ENCODE results near the gene SP140. TPM values are rescaled to one million over a fixed set of nuclear protein-coding genes. Genes with fewer than 3 reads are reported as not detected.

Gene SP140
- polyA plus RNA-seq, 2 of the 4 experiments (the other 2 are of a cell fraction), result 0.10 TPM; not detected in 1

DNA sequence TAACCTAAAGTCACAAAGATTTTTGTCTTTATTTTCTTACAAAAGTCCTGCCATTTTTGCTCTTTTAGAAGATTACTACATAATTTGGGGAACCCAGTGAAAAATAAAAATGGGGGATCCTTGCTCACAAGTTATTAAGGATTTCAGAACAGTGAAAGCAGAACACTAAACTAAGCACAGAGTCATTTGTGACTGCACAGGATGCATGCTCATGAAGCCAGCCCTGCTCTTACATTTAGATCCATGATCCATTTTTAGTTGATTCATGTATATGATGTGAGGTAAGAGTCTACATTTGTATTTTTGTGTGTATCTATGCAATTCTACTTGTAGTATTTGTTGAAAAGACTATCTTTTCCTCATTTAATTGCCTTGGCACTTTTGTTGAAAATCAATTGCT is 123.3 kb downstream of the SP140 start (continued):
- no peak for TF ChIP-seq JUNB (IDR thresholded peaks at IDR 0.05)

DNA sequence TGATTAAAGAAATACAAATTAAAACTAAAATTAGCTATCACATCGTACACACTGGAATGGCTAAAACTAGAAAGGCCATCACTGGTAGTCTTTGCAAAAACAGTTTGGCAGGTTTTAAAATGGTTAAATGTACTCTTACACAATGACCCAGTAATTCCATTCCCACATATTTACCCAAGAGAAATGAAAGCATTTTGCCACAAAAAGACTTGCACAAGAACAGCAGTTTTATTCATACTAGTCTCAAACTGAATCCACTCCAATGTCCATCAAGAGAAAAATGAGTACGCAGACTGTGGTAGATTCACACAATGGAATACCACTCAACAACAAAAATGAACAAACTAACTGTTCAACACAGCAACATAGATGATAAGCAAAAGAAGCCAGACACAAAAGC is 130.5 kb downstream of the SP140 start:
- 45% methylated on average over 2 of the region's 2 CpGs for WGBS (ENCODE audit: missing lambda C conversion rate)
- no peak for DNase-seq (ENCODE audit: low read depth in 1 of 2, low spot score in 1 of 2)
- H3K4me2 ChIP-seq, result no peak overlapping the region
- ChIA-PET CTCF (no interaction called here), POLR2A (no interaction called here)
- no peak overlapping the region for H3K4me3 ChIP-seq
- H3K27ac ChIP-seq, result no peak overlapping the region
- TF ChIP-seq CBX2 (IDR thresholded peaks at IDR 0.05; ENCODE audit: borderline replicate concordance, low read depth) (no peak), JUN (IDR thresholded peaks at IDR 0.05) (no peak), SREBF2 (IDR thresholded peaks at IDR 0.05) (no peak), CBX8 (IDR thresholded peaks at IDR 0.05) (no peak), RARB (CRISPR knock-in tag; IDR thresholded peaks at IDR 0.05) (no peak), NR3C1 (IDR thresholded peaks at IDR 0.05) (no peak), MAZ (IDR thresholded peaks at IDR 0.05; ENCODE audit: borderline replicate concordance, low read depth, low read length) (no peak)
- TF ChIP-seq, protein P1, sequence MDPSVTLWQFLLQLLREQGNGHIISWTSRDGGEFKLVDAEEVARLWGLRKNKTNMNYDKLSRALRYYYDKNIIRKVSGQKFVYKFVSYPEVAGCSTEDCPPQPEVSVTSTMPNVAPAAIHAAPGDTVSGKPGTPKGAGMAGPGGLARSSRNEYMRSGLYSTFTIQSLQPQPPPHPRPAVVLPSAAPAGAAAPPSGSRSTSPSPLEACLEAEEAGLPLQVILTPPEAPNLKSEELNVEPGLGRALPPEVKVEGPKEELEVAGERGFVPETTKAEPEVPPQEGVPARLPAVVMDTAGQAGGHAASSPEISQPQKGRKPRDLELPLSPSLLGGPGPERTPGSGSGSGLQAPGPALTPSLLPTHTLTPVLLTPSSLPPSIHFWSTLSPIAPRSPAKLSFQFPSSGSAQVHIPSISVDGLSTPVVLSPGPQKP (IDR thresholded peaks at IDR 0.05; ENCODE audit: low read depth, low read length), result no peak
- H3K9me3 ChIP-seq, result 0 out of 3 replicates have a peak, but pooled peaks cover 7% of the 10 kb centered on the region
- no peak for ATAC-seq
- H3K4me1 ChIP-seq, result no peaks in the 10 kb centered on the region
- FAIRE-seq, result no peak

DNA sequence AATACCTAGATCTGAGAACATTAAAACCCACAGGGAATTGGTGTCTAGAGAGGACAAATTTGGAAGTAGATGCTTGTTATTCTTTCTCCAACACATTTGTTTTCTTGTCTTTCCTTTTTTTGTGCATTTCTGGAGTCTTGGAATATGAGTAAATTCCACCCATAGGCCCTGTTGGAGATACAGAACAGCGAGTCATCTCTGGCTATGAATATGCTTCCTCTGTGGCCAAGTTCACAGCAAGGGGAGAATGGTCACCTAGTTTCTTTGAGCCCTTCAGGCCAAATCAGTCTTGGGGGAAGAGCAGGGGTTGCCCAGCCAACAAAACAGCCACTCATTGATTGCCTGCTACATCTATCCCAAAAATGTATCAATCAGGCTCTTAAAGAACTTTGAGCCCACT is 132.8 kb downstream of the SP140 start:
- H3K9me3 ChIP-seq, result 0 out of 3 replicates have a peak, but pooled peaks cover 7% of the 10 kb centered on the region
- DNase-seq (ENCODE audit: low read depth in 1 of 2, low spot score in 1 of 2), result no peak
- TF ChIP-seq, protein P2, sequence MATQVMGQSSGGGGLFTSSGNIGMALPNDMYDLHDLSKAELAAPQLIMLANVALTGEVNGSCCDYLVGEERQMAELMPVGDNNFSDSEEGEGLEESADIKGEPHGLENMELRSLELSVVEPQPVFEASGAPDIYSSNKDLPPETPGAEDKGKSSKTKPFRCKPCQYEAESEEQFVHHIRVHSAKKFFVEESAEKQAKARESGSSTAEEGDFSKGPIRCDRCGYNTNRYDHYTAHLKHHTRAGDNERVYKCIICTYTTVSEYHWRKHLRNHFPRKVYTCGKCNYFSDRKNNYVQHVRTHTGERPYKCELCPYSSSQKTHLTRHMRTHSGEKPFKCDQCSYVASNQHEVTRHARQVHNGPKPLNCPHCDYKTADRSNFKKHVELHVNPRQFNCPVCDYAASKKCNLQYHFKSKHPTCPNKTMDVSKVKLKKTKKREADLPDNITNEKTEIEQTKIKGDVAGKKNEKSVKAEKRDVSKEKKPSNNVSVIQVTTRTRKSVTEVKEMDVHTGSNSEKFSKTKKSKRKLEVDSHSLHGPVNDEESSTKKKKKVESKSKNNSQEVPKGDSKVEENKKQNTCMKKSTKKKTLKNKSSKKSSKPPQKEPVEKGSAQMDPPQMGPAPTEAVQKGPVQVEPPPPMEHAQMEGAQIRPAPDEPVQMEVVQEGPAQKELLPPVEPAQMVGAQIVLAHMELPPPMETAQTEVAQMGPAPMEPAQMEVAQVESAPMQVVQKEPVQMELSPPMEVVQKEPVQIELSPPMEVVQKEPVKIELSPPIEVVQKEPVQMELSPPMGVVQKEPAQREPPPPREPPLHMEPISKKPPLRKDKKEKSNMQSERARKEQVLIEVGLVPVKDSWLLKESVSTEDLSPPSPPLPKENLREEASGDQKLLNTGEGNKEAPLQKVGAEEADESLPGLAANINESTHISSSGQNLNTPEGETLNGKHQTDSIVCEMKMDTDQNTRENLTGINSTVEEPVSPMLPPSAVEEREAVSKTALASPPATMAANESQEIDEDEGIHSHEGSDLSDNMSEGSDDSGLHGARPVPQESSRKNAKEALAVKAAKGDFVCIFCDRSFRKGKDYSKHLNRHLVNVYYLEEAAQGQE (IDR thresholded peaks at IDR 0.05), result no peak
- TF ChIP-seq, protein P3, sequence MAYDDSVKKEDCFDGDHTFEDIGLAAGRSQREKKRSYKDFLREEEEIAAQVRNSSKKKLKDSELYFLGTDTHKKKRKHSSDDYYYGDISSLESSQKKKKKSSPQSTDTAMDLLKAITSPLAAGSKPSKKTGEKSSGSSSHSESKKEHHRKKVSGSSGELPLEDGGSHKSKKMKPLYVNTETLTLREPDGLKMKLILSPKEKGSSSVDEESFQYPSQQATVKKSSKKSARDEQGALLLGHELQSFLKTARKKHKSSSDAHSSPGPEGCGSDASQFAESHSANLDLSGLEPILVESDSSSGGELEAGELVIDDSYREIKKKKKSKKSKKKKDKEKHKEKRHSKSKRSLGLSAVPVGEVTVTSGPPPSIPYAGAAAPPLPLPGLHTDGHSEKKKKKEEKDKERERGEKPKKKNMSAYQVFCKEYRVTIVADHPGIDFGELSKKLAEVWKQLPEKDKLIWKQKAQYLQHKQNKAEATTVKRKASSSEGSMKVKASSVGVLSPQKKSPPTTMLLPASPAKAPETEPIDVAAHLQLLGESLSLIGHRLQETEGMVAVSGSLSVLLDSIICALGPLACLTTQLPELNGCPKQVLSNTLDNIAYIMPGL (CRISPR knock-in tag; IDR thresholded peaks at IDR 0.05; ENCODE audit: borderline replicate concordance), result no peak
- TF ChIP-seq GATA3 (IDR thresholded peaks at IDR 0.05; ENCODE audit: borderline replicate concordance), result no peak
- TF ChIP-seq CEBPB (IDR thresholded peaks at IDR 0.05), result no peak
- ChIA-PET CTCF (no interaction called here), POLR2A (no interaction called here)
- FAIRE-seq, result no peak
- H3K4me1 ChIP-seq, result no peaks in the 10 kb centered on the region
- ATAC-seq, result no peak
- no peak overlapping the region for H3K27ac ChIP-seq
- no peak overlapping the region for H3K4me3 ChIP-seq
- no peak overlapping the region for H3K4me2 ChIP-seq
- 29% methylated on average over 1 of the region's 1 CpG for WGBS (ENCODE audit: missing lambda C conversion rate)

DNA sequence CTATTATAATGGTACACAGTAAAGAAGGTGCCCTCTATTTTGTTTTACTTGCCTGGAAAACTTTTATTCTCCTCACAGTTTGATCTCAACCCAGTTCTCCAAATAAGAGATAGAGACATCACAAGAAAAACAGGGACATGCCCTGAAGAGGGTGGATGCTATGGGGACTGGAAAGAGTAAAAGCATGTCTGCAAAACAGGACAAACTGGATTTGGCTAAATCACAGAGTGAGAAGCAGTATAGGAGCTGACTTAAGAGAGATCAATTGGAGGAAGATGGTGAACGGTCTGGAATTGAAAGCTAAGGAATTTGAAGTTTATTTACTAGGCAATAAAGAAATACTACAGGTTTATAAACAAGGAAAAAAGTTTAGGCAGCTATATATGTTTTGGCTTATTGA is 134.5 kb downstream of the SP140 start:
- 9% methylated on average over 1 of the region's 1 CpG for WGBS (ENCODE audit: missing lambda C conversion rate)
- H3K27ac ChIP-seq, result no peak overlapping the region
- CTCF ChIA-PET, result no interaction called here
- TF ChIP-seq EHMT2 (IDR thresholded peaks at IDR 0.05; ENCODE audit: low read depth) (no peak), TP53 (CRISPR knock-in tag; IDR thresholded peaks at IDR 0.05) (no peak), NPAS2 (CRISPR knock-in tag; IDR thresholded peaks at IDR 0.05; ENCODE audit: borderline replicate concordance) (no peak), RAD21 (conservative IDR thresholded peaks at IDR 0.05 in 1 of 2, IDR thresholded peaks at IDR 0.05 in 1 of 2) (no peak), JUNB (IDR thresholded peaks at IDR 0.05) (no peak), FOSL2 (IDR thresholded peaks at IDR 0.05) (no peak), FOSL2 (CRISPR knock-in tag; IDR thresholded peaks at IDR 0.05) (no peak), NFE2L2 (conservative IDR thresholded peaks at IDR 0.05; ENCODE audit: low read length) (no peak), RCOR1 (IDR thresholded peaks at IDR 0.05; ENCODE audit: low read depth, low read length) (no peak), HEYL (CRISPR knock-in tag; IDR thresholded peaks at IDR 0.05) (no peak), CHD2 (IDR thresholded peaks at IDR 0.05; ENCODE audit: low read length, partially characterized antibody) (no peak), KDM5A (IDR thresholded peaks at IDR 0.05) (no peak), POLR2AphosphoS2 (conservative IDR thresholded peaks at IDR 0.05; ENCODE audit: low read length) (no peak), POLR2A (IDR thresholded peaks at IDR 0.05; ENCODE audit: low read length) (no peak)
- TF ChIP-seq, protein P4, sequence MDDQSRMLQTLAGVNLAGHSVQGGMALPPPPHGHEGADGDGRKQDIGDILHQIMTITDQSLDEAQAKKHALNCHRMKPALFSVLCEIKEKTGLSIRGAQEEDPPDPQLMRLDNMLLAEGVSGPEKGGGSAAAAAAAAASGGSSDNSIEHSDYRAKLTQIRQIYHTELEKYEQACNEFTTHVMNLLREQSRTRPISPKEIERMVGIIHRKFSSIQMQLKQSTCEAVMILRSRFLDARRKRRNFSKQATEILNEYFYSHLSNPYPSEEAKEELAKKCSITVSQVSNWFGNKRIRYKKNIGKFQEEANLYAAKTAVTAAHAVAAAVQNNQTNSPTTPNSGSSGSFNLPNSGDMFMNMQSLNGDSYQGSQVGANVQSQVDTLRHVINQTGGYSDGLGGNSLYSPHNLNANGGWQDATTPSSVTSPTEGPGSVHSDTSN (IDR thresholded peaks at IDR 0.05), result no peak
- TF ChIP-seq, protein P5, sequence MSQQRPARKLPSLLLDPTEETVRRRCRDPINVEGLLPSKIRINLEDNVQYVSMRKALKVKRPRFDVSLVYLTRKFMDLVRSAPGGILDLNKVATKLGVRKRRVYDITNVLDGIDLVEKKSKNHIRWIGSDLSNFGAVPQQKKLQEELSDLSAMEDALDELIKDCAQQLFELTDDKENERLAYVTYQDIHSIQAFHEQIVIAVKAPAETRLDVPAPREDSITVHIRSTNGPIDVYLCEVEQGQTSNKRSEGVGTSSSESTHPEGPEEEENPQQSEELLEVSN (IDR thresholded peaks at IDR 0.05; ENCODE audit: borderline replicate concordance, low read depth), result no peak

More for the DNA sequence above, 134.5 kb downstream of the SP140 start:
- no peak overlapping the region for H3K4me3 ChIP-seq
- DNase-seq (ENCODE audit: low read depth in 1 of 2, low spot score in 1 of 2), result no peak
- no peak for FAIRE-seq
- no peak overlapping the region for H3K4me2 ChIP-seq
- H3K4me1 ChIP-seq, result no peaks in the 10 kb centered on the region
- POLR2A ChIA-PET, result no interaction called here
- no peak for ATAC-seq
- H3K9me3 ChIP-seq, result 0 out of 3 replicates have a peak, but pooled peaks cover 7% of the 10 kb centered on the region

Data from A549 (cell line).